Measurements from ENCODE around the gene TMOD1.

TMOD1 gene

GRCh38 chr9:97550386-97550785 is 48.9 kb downstream of the TMOD1 start:
- TF ChIP-seq ZFX (IDR thresholded peaks at IDR 0.05; ENCODE audit: borderline replicate concordance) (no peak), CTCF (IDR thresholded peaks at IDR 0.05) (no peak)
- no peak overlapping the region for H3K27ac ChIP-seq

GRCh38 chr9:97551308-97551707 is 49.8 kb downstream of the TMOD1 start:
- H3K27ac ChIP-seq = no peak overlapping the region
- TF ChIP-seq ZFX (IDR thresholded peaks at IDR 0.05; ENCODE audit: borderline replicate concordance) (no peak), CTCF (IDR thresholded peaks at IDR 0.05) (no peak)

GRCh38 chr9:97553141-97553540 is 51.7 kb downstream of the TMOD1 start:
- H3K27ac ChIP-seq = no peak overlapping the region
- TF ChIP-seq CTCF (IDR thresholded peaks at IDR 0.05) (no peak), ZFX (IDR thresholded peaks at IDR 0.05; ENCODE audit: borderline replicate concordance) (no peak)

GRCh38 chr9:97553841-97554240 is 52.4 kb downstream of the TMOD1 start:
- H3K27ac ChIP-seq = no peak overlapping the region
- TF ChIP-seq ZFX (IDR thresholded peaks at IDR 0.05; ENCODE audit: borderline replicate concordance) (no peak), CTCF (IDR thresholded peaks at IDR 0.05) (no peak)

GRCh38 chr9:97554566-97555075 is 53.2 kb downstream of the TMOD1 start:
- H3K27ac ChIP-seq = no peak overlapping the region
- TF ChIP-seq CTCF (IDR thresholded peaks at IDR 0.05) (no peak), ZFX (IDR thresholded peaks at IDR 0.05; ENCODE audit: borderline replicate concordance) (no peak)

GRCh38 chr9:97555164-97555563 is 53.7 kb downstream of the TMOD1 start:
- no peak overlapping the region for H3K27ac ChIP-seq
- TF ChIP-seq CTCF (IDR thresholded peaks at IDR 0.05) (no peak), ZFX (IDR thresholded peaks at IDR 0.05; ENCODE audit: borderline replicate concordance) (no peak)

- no peak overlapping the region for H3K27ac ChIP-seq
- no peak for TF ChIP-seq CTCF (IDR thresholded peaks at IDR 0.05)
- no peak for TF ChIP-seq ZFX (IDR thresholded peaks at IDR 0.05; ENCODE audit: borderline replicate concordance)
Measured at GRCh38 chr9:97556036-97556720, 54.7 kb downstream of the TMOD1 start.

Data from 22Rv1 (cell line).